ENCODE data around the gene MED19. TPM values are rescaled to one million over a fixed set of nuclear protein-coding genes. Genes with fewer than 3 reads are reported as not detected.

Gene MED19, protein sequence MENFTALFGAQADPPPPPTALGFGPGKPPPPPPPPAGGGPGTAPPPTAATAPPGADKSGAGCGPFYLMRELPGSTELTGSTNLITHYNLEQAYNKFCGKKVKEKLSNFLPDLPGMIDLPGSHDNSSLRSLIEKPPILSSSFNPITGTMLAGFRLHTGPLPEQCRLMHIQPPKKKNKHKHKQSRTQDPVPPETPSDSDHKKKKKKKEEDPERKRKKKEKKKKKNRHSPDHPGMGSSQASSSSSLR
- total RNA-seq, result 13.7 and 15.0 TPM in 2 replicates
- total RNA-seq (2013), result 14.0 TPM
- polyA plus RNA-seq, result 9.3 and 10.1 TPM in 2 replicates
- 22.1 and 26.9 TPM in 2 replicates for polyA minus RNA-seq

GRCh38 chr11:57711414-57712255, at the start of gene MED19:
Gene MED19 (minus strand): TSS chr11:57712215. CDS start chr11:57712179, 36 bp downstream.
- CTCF ChIA-PET, result interaction anchor here (1.2 to 5.0 kb wide), 3 partner anchors 89 to 254 kb away, joined by 3 to 43 read pairs (median 4); no protein-coding TSS in a partner anchor
- peak within 1 kb of the TSS; percentile 70 to 96 for H3K27ac ChIP-seq (ENCODE audit: low read length in 2 of 2)
- peaks cover 75% of the 10 kb centered on the region for H3K79me2 ChIP-seq (ENCODE audit: control insufficient read depth, insufficient read depth, low read length)
- peaks cover 42% of the 10 kb centered on the region for H3K4me1 Mint-ChIP-seq
- H3K27ac Mint-ChIP-seq, result peak within 1 kb of the TSS; percentile 94
- TF ChIP-seq EZH2 (IDR thresholded peaks at IDR 0.05; ENCODE audit: borderline replicate concordance, insufficient read depth, low read depth, low read length, poor library complexity, severe bottlenecking) (no peak), CTCF (IDR thresholded peaks at IDR 0.05) (no peak)
- H3K4me3 ChIP-seq (ENCODE audit: control extremely low read depth in 1 of 5, extremely low read depth in 1 of 5, insufficient read depth in 1 of 5, low read depth in 2 of 5, low read length in 4 of 5), result peak within 1 kb of the TSS; percentile 78 to 100 (median 93)
- H3K27me3 ChIP-seq (replicated peaks in 1 of 4; ENCODE audit: control extremely low read depth in 1 of 4, control insufficient read depth in 3 of 4, insufficient read depth in 4 of 4, low read length in 3 of 4), result no peaks in the 10 kb centered on the region
- intact Hi-C loops (cut with micrococcal nuclease), result loop anchor here (1.0 to 2.0 kb wide), 7 partner anchors 30 to 377 kb away; partner anchors contain the start of genes CLP1, SELENOH and SSRP1
- no peaks in the 10 kb centered on the region for H3K36me3 ChIP-seq (replicated peaks in 1 of 2; ENCODE audit: control extremely low read depth in 1 of 2, control insufficient read depth in 1 of 2, extremely low read depth in 1 of 2, insufficient read depth in 2 of 2, low read length in 1 of 2)
- DNase-seq, result peak; percentile 89
- H2AFZ ChIP-seq (ENCODE audit: insufficient read depth, low read depth, low read length, poor library complexity, severe bottlenecking), result peak within 1 kb of the TSS; percentile 97
- no peaks in the 10 kb centered on the region for H3K27me3 Mint-ChIP-seq
- POLR2A ChIA-PET, result interaction anchor here (1.0 to 2.6 kb wide), 5 partner anchors 14 to 89 kb away, joined by 3 to 12 read pairs (median 4); partner anchors contain the start of gene SELENOH
- H3K4me3 Mint-ChIP-seq, result peak within 1 kb of the TSS; percentile 99
- 15% methylated on average over 44 of the region's 51 CpGs for WGBS (ENCODE audit: insufficient coverage)
- peaks cover 21 to 28% of the 10 kb centered on the region in 2 donors for H3K4me1 ChIP-seq (ENCODE audit: control insufficient read depth in 2 of 2, insufficient read depth in 2 of 2, low read length in 2 of 2)
- H3K9ac ChIP-seq (ENCODE audit: low read length), result peak within 1 kb of the TSS; percentile 98
- H3K9me3 ChIP-seq (ENCODE audit: control extremely low read depth in 1 of 3, control insufficient read depth in 2 of 3, insufficient read depth in 1 of 3, low read length in 2 of 3), result no peaks in the 10 kb centered on the region
- peak; percentile 34 for ATAC-seq (ENCODE audit: low read depth)
- no peaks in the 10 kb centered on the region for H3K9me3 Mint-ChIP-seq (ENCODE audit: insufficient read depth)
- peak within 1 kb of the TSS; percentile 89 for H3K4me2 ChIP-seq (replicated peaks; ENCODE audit: low read depth, low read length, poor library complexity, severe bottlenecking)
- H4K20me1 ChIP-seq (ENCODE audit: control insufficient read depth, insufficient read depth, low read length, poor library complexity, severe bottlenecking), result peaks cover 14% of the 10 kb centered on the region

Measured in B cell (primary cell).